Mucosa of stomach (tissue), 1 donor: ENCODE results near the gene THRB.

Experiments used
- H3K27me3 ChIP-seq: one replicate; pipeline ENCODE4 v1.7.0; 2013; ENCODE audit warnings: mild to moderate bottlenecking, low read length; ENCODE audit not compliant: control insufficient read depth, insufficient read depth
- H3K36me3 ChIP-seq: one replicate; pipeline ENCODE4 v1.7.0; 2013; ENCODE audit warnings: low read length; ENCODE audit not compliant: control insufficient read depth, insufficient read depth
- H3K4me1 ChIP-seq: one replicate; pipeline ENCODE4 v1.7.0; 2013; ENCODE audit warnings: mild to moderate bottlenecking, low read length; ENCODE audit not compliant: control insufficient read depth, insufficient read depth
- H3K4me3 ChIP-seq: one replicate; pipeline ENCODE4 v1.7.0; 2013; ENCODE audit warnings: low read length
- H3K9ac ChIP-seq: one replicate; pipeline ENCODE4 v1.7.0; 2013; ENCODE audit warnings: mild to moderate bottlenecking, low read length, moderate library complexity
- H3K9me3 ChIP-seq: one replicate; pipeline ENCODE4 v1.7.0; 2013; ENCODE audit warnings: mild to moderate bottlenecking, low read length, moderate library complexity; ENCODE audit not compliant: control insufficient read depth
- donor health status: Pancreatic carcinoma.

THRB gene

DNA sequence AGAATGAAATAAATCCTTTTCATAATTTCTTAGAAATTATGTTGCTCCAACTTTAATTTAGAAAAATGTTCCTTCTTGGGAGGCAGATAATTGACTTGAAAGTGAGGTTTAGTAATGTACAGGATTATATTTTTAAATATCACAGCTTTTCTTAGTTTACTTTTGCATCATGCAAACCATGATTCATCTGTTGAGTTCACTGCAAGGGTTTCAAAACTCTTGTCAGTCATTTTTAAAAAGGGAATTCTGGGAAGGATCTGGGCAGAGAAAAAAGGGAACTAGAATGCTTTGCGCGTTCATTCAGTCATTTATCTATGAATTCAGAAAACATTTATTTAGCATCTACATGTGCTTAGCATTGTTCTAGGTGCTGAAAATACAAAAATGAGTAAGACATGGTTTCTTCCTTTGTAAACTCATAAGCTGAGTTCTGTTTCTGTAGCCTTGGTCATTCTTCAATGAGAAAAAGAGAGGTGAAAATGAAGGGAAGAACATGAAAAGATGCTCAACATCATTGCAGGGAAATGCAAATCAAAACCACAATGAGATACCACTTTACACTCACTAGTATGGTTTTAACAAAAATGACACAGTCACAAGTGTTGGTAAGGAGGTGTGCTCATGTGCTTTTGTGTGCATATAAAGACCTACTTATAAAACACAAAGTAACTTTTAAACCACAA lies 340.5 kb downstream of the THRB start:
- H3K27me3 ChIP-seq, result no peaks in the 10 kb centered on the region
- no peak overlapping the region for H3K4me3 ChIP-seq
- no peak overlapping the region for H3K9ac ChIP-seq
- H3K9me3 ChIP-seq, result no peaks in the 10 kb centered on the region
- no peaks in the 10 kb centered on the region for H3K4me1 ChIP-seq
- no peaks in the 10 kb centered on the region for H3K36me3 ChIP-seq

DNA sequence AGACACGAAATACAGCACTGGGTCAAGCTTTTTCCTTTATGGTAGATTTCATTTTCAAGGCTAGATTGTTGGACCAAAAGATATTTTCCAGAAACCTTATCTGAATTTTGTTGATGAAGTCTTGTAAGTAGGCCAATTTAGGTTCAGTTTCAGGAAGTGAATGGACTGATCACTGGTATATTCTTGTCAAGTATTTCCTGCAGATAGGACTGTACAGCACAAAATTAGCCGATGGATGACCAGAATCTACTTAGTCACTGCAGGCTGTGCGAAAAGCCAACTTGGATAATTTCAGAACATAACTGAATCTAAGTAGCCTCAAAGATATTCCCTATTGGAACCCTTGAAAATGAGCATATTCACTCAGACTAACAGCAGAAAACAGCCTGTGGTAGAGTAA lies 343.1 kb downstream of the THRB start:
- Histone ChIP-seq H3K9me3 (no peaks in the 10 kb centered on the region), H3K4me1 (peaks cover 1% of the 10 kb centered on the region), H3K36me3 (no peaks in the 10 kb centered on the region), H3K27me3 (no peaks in the 10 kb centered on the region), H3K4me3 (no peak overlapping the region), H3K9ac (no peak overlapping the region)

DNA sequence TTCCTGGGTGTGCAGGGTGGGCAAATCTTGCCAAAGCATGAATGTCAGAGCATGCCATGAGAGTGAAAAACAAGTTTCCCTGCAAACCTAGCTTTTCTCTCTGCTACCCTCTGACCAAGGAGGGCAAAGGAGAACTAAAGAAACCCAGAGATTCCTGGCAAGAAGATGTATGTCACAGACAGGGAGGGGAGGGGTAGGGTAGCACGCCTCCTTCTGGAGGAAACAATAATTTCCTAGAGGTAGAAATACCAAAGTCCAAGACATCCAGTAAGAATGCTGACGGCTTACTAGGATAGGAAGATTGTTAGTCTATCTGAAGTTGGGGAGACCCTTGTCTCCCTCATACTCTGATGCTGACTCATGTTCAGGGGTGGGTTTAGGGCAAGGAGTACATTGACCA lies 345.6 kb downstream of the THRB start:
- H3K36me3 ChIP-seq, result no peaks in the 10 kb centered on the region
- H3K9me3 ChIP-seq, result no peaks in the 10 kb centered on the region
- H3K4me1 ChIP-seq, result peaks cover 8% of the 10 kb centered on the region
- H3K27me3 ChIP-seq, result no peaks in the 10 kb centered on the region
- H3K9ac ChIP-seq, result no peak overlapping the region
- H3K4me3 ChIP-seq, result no peak overlapping the region

DNA sequence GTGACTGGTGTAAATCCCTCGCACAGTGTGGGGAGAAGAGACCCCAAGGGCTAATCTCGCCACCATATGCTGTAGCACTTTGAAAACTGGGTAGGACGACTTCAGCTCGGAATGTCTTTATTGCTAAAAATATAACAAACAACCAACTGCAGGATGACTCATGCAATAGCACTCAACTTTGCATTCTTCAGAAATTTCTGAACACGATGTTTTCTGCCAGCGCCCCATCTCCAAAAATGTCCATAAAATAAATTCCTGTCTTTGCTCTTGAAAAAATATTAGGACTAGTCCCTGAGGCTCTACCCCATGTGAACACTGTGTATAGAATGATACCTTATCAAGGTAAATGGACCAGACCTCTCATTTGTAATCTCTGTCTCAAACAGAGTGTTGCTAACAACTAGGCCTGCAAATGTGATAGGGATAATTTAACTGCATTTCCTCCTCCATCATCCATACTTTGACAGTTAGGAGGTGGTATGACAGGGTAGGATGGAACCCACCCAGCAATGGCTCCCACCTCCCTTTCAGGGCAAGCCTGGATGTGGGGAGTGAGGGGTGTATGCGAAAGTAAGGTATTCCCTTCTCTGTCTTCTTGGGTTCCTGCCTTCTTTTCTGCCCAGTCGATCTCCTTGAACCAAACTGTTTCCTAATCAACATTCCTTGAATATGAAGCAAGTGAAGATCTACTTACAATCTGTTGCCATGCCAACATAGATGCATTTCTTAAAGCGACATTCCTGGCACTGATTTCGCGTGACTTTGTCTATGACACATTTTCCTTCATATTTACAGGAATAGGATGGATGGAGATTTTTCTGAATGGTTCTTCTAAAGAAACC lies 348.4 kb downstream of the THRB start:
- no peaks in the 10 kb centered on the region for H3K36me3 ChIP-seq
- no peak overlapping the region for H3K4me3 ChIP-seq
- H3K9me3 ChIP-seq, result no peaks in the 10 kb centered on the region
- H3K27me3 ChIP-seq, result no peaks in the 10 kb centered on the region
- H3K9ac ChIP-seq, result no peak overlapping the region
- H3K4me1 ChIP-seq, result peaks cover 8% of the 10 kb centered on the region

DNA sequence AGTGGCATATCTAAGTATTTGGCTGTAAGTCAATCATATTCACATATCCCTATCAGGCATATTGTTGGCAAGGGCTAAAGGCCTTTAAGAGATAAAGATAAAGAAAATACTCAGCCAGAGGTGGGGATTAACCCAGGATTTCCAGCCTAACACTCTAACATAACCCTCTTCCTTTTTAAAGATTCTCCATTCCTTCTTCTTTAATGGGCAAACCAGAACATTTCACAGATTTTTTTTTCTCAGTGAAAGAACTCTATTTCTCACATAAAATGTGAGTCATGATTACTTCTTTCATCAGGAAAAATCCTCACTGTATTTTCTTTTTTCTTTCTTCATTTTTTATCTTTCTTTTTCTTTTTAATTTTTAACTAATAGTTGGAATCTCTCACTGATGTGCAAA lies 349.2 kb downstream of the THRB start:
- Histone ChIP-seq H3K4me1 (peaks cover 8% of the 10 kb centered on the region), H3K36me3 (no peaks in the 10 kb centered on the region), H3K9ac (no peak overlapping the region), H3K27me3 (no peaks in the 10 kb centered on the region), H3K9me3 (no peaks in the 10 kb centered on the region), H3K4me3 (no peak overlapping the region)

DNA sequence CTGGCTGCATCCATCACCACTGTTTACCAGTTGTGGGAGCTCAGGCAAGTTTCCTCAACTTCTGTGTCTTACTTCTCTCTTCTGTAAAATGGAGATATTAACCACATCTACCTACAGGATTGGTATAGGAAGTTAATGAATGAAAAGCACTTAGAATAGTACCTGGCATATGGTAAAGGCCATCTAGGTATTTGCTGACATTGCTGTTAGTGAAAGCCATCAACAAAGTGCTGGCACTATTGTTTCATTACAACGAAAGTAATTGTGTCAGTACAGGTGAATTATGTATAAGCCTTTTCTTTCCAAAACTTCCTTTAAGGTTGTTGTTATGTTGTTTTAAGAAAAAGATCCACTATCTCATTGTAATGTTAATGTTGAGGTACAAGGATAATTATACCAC lies 352.5 kb downstream of the THRB start:
- Histone ChIP-seq H3K36me3 (no peaks in the 10 kb centered on the region), H3K4me1 (peaks cover 20% of the 10 kb centered on the region), H3K9me3 (no peaks in the 10 kb centered on the region), H3K9ac (no peak overlapping the region), H3K4me3 (no peak overlapping the region), H3K27me3 (no peaks in the 10 kb centered on the region)

DNA sequence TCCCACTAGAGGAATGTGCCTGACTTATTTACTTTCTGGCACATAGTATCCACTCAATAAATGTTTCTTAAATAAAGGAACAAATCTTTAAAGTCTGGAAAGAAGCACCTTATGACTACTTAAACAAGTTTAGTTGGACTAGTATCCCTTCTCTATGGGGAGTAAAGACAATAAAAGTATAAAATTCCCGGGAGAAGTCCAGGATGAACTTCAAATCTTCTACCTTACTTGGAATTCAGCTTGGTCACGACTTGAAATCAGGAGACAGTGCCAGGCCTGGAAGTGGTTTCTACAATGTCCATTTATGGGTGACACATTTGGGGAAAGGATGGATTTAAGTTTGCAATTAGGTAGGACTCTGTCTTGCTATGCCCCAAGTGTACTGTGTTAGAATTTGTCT lies 353.1 kb downstream of the THRB start:
- Histone ChIP-seq H3K36me3 (no peaks in the 10 kb centered on the region), H3K27me3 (no peaks in the 10 kb centered on the region), H3K4me3 (no peak overlapping the region), H3K9ac (no peak overlapping the region), H3K4me1 (peaks cover 21% of the 10 kb centered on the region), H3K9me3 (no peaks in the 10 kb centered on the region)

DNA sequence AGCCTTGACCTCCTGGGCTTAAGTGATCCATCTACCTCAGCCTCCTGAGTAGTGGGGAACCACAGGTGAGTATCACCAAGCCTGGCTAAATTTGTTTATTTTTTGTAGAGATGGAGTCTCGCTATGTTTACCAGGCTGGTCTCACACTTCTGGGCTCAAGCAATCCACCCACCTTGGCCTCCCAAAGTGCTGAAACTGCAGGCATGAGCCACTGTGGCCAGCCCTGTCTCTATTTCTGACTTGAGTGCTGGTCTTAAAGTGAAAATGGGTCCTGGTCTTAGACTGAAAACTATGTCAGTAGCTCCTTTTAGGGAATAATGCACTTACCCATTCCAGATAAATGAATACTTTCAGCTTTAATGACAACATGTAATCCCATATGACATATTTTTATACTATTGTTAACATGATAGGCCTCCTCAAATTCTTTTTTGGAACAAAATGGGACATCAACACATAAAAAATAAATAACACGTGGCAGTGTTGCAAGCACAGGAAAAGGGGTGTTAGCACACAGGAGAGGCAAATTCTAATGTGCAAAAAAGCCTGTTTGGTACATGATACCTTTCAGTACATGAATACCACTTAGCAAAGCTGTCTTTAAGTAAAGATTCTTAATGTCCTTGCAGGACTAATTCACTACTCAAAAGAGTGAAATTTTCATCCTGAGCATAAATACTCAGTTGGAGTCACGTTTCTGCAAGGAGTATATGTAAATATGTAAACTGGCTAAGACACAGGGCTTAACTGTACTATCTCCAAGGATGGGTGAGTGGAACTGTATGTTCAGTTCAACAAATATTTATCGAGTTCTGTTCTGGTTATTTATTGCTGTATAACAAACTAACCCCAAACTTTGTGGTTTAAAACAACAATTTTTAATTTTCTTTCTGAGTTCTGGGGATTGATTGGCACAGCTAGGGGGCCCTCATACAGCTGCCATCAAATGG lies 354.9 kb downstream of the THRB start:
- no peak overlapping the region for H3K4me3 ChIP-seq
- peaks cover 15% of the 10 kb centered on the region for H3K4me1 ChIP-seq
- H3K9me3 ChIP-seq, result no peaks in the 10 kb centered on the region
- no peak overlapping the region for H3K9ac ChIP-seq
- no peaks in the 10 kb centered on the region for H3K27me3 ChIP-seq
- H3K36me3 ChIP-seq, result no peaks in the 10 kb centered on the region

DNA sequence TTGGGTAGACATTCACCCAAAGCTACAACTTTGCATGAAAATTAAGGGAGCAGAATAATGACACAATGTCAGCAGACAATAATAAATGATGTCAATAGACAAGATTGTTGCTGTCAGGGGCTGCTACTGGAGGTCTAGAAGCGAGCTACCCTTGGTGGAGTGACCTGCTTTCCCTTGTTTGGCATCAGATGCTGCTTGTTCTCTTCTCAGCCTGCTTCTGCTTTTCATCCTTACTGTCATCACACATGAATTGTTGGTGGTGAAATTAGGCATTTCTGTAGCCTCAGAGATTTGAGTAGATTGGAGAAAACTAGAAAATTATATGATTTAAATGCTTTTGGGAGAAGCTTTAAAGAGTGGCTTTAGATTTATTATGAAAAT lies 355.8 kb downstream of the THRB start:
- Histone ChIP-seq H3K9me3 (no peaks in the 10 kb centered on the region), H3K27me3 (no peaks in the 10 kb centered on the region), H3K4me1 (peaks cover 15% of the 10 kb centered on the region), H3K9ac (no peak overlapping the region), H3K4me3 (no peak overlapping the region), H3K36me3 (no peaks in the 10 kb centered on the region)

DNA sequence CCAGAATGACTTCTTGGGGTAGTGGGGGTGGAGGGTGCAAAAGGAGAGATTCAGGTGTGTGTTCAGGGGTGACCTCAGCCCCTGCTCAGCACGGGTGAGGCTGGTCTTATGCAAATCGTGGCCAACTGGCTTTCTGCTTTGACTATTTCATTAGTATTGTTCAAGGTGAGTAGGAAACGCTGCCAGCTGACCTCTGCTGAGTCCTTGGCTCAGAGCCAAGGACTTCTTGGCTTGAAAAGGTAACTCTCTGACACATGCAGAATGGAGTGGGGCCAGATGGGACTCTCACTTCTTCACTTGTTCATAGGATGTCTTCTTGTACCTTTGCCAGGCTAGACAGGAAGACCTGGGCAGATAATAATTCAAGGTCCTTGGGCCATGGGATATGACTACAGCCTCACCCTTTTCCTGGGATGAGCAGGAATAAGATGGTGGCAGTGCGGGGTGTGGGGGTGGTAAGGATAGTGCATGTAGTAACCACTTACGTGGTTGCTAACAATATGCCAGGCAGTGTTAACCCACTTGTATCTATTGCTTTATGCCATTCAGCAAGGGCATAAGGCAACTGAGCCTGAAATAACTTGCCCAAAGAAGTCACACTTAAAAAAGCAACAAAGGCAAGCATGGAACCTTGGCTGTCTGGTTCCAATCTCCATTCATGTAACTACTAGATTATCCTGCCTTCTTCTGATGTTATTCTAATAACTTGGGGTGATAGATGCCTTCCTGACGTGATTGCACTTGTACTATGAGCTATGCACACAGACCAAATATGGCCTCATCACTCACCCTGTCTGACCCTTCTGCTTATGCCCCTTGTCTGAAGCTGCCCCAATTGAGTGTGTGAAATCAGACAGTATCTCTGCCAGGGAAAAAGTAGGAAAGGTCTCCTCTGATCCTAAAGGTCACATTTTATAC lies 356.4 kb downstream of the THRB start:
- Histone ChIP-seq H3K4me3 (no peak overlapping the region), H3K9me3 (no peaks in the 10 kb centered on the region), H3K36me3 (no peaks in the 10 kb centered on the region), H3K4me1 (peaks cover 15% of the 10 kb centered on the region), H3K27me3 (no peaks in the 10 kb centered on the region), H3K9ac (no peak overlapping the region)

DNA sequence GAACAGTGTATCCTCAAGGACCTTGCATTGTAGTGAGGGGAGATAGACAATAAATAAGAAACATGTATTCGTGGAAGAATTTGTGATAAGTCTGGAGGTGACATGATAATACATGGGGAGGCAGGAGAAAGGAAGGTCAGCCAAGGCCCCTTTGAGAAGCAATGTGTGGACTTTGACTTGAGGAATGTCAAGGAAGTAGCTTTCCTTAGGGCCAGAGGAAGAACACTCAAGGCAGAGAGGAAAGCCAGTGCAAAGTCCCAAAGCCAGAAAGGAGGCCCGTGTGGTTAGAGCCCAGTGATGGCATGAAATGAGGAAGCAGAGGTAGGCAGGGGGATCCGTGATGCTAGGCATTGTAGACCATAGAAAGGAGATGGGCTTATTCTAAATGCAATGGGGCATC lies 357.3 kb downstream of the THRB start:
- Histone ChIP-seq H3K36me3 (no peaks in the 10 kb centered on the region), H3K9ac (no peak overlapping the region), H3K9me3 (no peaks in the 10 kb centered on the region), H3K4me3 (no peak overlapping the region), H3K27me3 (no peaks in the 10 kb centered on the region), H3K4me1 (peaks cover 15% of the 10 kb centered on the region)
